HG03558 (cell line): ENCODE data around the gene SLC15A1.

Experiments
- ATAC-seq: cut with Tn5 transposase; IDR thresholded peaks from one replicate; pipeline ENCODE4 v1.9.1; 2021; ENCODE audit warnings: moderate number of reproducible peaks; ENCODE audit not compliant: unreplicated experiment; ENCODE audit errors: extremely low read depth

The SLC15A1 gene, protein sequence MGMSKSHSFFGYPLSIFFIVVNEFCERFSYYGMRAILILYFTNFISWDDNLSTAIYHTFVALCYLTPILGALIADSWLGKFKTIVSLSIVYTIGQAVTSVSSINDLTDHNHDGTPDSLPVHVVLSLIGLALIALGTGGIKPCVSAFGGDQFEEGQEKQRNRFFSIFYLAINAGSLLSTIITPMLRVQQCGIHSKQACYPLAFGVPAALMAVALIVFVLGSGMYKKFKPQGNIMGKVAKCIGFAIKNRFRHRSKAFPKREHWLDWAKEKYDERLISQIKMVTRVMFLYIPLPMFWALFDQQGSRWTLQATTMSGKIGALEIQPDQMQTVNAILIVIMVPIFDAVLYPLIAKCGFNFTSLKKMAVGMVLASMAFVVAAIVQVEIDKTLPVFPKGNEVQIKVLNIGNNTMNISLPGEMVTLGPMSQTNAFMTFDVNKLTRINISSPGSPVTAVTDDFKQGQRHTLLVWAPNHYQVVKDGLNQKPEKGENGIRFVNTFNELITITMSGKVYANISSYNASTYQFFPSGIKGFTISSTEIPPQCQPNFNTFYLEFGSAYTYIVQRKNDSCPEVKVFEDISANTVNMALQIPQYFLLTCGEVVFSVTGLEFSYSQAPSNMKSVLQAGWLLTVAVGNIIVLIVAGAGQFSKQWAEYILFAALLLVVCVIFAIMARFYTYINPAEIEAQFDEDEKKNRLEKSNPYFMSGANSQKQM

DNA sequence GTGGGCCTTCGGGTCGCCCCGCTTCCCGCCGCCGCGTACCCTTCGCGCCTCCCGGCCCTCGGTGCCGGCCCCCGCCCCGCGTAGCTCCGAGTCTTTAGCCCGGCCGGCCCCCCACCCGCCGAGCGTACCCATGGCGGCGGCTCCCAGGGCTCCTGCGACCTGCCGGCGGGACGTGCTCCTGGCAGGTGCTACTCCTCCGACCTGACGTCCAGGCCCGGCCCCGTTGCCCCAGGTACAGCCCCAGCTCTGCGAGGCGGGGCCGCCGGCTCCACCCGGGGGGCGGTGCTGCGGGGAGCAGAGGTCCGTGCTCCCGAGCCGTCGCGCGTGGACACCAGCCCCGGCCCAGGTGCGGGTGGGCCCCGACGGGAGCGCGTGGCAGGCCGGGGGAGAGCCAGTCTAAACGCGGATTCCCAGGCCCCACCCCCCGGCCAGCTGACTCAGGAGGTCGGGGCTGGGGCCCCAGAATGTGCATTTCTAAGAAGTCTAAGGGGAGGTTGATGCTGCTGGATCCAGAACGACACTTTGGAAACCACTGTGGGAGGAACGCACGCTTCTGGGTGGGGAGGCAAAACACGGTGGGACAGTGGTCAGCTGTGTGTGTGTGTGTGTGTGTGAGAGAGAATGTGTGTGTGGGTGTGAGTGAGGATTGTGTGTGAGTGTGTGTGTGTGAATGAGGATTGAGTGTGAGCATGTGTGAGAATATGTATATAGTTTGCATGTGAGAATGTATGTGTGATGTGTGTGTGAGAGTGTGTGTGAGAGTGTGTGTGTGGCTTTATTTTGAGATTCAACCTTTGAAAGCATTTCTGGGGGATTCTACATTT, at the start of gene SLC15A1:
SLC15A1 (minus strand) TSS at position 206 of the 824 bp plus-strand sequence; CDS start at position 132, 74 bp downstream.
- no peak for ATAC-seq

DNA sequence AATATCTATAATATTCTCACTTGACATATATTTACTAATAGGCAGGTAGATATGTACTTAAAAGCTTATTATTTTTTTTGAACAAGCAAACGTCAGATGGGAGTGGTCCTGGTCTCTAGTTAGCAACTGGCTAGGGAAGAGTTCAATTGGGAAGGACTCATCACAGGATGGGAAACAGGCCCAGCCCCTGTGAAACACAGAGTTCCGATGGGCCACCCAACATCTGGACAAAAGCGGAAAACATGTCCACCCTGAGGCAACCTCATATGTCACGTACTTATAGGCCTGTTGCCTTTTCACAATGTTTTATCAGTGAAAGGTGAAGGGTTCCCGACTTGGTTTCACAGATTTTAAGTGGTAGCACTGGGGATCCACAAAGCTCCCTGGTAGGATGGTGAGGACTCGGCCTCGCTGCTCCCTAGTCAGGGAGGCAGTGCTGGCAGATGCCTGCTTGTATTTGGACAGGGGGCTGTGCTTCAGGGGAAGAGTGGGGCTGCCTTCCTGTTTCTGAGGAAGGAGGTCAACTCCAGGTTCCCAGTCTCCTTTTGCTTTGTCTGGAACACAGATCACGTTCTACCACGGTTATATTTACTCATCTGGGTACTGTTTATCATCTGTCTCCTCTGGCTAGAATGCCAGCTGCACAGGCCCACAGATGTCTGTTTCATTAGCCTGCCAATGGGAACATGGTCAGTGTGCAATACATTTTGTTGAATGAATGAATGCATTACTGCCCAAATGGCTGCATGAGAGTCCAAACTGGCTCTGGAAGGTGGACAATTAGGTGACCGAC, 49.4 kb upstream of the SLC15A1 start:
- ATAC-seq, result no peak

DNA sequence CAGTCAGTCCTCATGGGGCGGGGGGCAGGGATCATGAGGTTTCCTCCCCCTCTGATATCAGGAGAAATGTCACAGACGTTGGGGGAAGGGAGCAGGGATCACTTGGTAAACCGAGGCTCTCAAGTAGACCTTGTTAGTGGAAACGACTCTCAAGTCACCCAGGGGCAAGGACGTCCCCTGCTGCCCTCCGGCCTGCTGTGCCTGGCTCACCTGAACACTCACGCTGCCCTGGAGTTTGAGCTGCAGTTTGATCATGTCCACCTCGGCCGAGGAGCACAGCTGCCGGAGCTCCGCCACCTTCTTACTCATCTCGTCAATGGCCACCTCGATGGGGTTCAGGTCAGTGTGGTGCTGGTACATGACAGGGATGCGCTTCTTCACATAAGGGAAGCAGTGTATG, 47.6 kb upstream of the SLC15A1 start:
- ATAC-seq, result no peak

DNA sequence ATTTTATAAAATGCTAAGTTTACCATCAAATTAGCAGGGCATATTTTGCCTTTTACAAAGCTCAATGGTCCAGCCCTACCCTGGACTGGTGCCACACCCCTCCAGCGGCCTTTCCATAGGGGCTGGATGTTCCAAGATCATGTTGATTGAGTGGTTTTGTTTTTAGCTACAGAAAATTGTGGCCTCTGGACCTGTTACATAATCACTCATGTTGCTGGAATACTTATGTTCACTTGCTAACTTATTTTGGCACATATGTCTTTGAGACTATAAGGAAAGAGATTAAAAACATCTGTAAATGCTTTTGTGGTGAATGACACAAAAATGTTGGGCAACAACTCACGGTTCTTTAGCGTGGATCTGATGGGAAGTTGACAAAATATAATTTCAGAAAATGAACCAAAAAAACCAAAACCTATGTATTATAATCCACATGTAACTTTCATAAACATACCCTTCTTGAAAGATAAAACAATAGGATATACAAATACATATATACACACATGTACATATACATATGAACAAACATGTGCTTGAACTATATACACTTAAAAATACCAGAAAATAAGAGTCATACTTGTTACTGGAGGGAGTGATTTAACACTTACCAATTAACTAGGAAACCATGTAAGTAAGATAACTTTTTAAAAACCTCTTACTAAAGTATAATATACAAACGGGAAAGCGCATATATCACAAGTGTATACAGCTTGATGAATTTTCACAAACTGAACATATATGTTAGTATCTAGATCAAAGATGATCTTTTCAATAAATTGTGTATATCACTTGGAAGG, 46.6 kb upstream of the SLC15A1 start:
- no peak for ATAC-seq

DNA sequence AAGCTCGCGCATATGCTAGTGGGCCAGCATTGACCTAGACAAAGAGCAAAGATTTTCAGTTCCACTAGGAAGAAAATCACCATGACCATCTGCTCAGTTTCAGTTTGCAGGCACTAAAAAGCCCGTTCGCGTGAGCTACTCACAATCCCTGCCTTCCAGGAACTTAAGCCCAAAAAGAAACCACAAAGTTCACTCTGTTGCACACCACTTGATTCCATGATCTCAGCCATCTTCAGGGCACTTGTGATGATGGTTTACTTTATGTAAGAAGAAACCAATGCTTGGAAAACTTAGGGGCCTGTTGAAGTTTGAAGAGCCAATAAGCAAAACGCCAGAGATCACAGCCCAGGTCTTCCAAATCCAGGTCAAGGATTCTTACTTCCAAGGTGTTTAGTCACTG, 45.0 kb upstream of the SLC15A1 start:
- no peak for ATAC-seq

DNA sequence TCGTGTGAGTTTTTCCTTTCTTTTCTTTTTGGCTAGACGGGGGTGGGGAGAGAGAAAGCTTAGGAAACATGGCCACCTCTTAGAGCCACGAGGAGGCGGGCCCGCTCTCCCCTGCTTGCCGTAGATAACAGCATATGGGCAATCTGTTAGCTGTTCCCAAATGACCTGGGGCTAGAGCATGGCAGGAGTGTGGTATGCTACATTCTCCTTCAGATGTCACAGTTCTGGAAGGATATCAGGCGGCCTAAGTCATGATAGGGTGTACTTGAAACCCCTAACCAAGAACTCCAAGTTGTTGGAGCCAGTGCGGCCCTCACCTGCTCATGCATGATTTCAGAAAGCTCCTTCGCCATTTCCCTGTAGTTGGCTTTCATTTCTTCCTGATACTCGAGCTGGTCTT, 44.3 kb upstream of the SLC15A1 start:
- no peak for ATAC-seq

DNA sequence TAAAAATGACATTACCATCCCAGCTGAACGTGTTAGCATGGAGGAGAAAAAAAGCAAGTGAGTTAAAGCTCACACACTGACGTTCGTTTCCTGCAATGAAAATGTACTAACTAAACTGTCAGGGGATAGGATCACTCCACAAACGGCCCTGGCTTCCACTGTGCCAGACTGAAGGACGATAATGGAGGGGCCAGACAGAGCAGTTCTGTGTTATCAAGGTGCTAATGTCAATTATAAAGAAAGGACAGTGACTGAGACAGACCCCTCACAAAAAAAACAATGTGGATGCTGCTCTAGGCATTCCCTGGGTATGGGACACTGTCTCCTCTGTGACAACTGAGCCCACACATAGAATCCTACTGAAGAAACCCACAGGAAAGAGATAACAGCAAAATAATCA, 43.7 kb upstream of the SLC15A1 start:
- no peak for ATAC-seq

DNA sequence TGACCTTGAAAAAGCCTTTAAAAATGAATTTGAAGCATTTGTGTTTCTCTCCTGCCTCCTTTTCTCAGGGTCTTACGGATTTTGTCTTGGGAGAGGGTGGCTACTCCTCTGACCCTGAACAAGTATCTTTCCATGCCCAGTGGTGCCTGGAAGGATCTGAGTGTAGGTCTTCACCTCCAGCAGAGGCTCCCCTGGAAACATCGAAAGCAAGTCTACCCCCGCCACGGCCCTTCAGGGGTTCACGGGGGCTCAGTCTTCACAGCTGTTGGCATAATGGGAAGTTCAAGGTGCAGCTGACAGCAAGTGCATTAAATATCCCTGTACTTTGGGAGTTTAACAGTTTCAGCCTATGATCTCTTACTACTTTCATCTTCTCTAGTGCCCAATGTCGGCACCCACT, 42.7 kb upstream of the SLC15A1 start:
- ATAC-seq, result no peak

DNA sequence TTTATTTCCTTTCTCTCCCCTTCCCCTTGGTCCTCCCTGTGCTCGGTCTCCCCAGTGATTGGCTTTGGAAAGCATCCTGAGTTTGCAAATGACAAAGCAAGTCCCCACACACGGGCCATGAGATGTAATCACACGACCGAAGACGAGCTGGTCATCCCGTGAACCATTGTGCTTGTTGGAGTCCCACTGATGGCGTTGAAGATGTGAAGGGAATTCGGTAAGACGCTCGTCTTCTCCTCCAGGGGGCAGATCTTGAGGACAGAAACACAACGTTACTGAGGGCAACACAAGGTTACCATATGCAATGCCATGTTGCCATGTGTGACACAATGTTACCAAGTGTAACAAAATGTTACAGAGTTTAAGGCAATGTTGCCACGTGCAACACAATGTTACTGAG, 42.0 kb upstream of the SLC15A1 start:
- ATAC-seq, result no peak

DNA sequence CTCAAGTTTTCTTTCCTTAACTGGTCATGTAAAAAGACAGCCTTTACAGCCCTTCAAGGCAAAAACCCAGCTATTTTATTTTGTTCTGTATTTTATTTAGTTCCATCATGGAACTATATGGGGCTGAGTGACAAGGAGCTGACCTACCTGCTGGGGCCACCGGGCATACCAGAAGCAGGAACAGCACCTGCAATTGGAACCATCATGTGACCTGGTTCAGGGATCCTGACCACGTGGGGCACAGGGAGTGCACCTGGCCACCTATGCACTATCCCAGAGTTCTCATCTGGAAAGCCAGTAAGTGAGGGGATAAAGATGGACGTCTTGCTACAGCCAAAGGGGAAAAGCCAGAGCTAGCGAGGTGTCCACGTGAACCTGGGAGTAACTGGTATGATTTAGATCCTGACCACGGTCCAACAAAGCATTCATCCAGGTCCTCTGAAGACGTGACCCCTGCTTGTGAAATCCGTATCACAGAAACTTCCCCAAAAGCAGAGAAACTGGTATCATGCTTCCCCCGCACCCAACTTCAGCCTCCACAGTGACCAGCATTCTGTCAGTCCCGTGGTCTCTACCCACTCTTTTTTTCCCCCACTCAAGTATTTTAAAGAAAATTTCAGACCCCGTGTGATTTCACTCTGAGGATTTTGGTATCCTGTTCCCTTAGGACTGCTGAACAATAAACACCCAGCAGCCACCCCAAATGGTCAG, 40.5 kb upstream of the SLC15A1 start:
- ATAC-seq, result no peak

DNA sequence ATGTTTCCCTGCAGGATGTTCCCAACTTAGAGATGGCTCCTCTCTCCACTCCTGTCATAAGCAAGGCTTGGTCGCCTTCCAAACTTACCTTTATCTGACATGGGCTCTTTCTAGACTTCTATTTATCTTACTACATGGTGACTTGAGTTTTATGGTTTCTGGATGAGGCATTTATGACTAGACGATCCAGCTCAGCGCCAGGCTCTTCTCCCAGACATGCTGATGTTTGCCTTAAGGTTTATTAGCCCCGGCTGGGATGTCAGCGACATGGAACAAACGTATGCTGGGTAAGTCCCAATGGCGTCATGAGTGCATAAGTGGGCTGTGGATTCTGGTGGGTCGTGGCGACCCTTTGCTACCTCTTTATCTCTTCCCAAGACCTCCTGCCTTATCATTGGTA, 39.8 kb upstream of the SLC15A1 start:
- ATAC-seq, result no peak

DNA sequence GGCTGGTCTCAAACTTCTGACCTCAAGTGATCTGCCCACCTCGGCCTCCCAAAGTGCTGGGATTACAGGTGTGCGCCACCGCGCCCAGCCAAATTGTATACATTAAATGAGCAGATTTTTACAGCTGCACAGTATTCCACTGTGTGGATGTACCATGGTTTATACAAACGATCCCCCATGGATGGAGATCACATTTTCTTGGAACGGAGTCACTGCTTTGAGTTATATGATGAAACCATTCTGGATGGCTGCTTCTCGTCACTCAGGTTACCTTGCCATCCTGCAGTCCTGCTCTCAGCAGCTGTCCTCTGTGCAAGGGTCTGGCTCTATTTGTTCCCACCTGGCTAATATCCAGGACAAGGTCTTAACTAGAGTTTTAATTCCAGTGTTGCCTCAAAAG, 39.1 kb upstream of the SLC15A1 start:
- ATAC-seq, result no peak

DNA sequence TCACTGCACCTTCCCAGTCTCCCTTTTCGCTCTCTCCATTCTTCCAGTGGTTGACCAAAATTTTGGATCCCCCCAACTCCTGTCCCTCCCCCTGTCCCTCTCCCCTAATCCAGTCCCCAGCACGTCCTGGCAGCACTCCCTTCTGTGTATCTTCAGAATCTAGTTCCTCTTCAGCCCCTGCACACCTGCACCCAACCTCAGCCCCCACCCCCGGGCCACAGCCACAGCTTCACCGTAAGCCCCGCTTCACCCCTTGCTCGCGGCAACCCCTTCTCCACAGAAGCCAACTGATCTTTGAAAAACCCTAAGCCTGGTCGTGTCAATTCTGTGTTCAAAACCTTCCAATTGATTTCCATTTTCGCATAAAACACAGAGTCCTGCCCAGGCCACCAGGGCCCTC, 35.5 kb upstream of the SLC15A1 start:
- no peak for ATAC-seq

DNA sequence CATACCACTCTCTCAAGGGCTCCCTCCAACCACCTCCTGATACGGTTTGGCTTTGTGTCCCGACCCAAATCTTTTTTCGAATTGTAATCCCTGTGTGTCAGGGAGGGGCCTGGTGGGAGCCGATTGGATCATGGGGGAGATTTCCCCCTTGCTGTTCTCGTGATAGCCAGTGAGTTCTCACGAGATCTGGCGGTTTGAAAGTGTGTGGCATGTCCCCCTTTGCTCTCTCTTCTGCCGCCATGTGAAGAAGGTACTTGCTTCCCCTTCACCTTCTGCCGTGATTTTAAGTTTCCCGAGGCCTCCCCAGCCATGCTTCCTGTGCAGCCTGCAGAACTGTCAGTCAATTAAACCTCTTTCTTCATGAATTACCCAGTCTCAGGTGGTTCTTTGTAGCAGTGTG, 34.7 kb upstream of the SLC15A1 start:
- no peak for ATAC-seq

DNA sequence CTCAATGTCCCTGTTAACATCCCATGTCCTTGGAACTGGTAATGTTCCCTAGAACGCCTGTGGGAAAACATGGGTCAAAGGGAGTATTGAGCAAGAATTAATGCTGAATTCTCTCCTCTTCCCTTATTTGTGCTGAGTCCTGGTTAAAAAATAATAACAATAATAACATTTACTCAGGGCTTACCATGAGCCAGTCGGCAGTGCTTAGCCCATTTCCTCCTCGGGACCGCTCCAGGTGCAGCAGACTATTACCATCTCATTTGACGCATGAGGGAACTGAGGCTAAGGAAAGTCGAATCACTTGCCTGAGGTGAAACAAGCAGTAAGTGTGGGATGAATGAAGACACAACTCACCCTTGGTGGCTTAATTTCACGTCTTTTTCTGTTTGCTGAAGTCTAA, 33.6 kb upstream of the SLC15A1 start:
- ATAC-seq, result no peak

DNA sequence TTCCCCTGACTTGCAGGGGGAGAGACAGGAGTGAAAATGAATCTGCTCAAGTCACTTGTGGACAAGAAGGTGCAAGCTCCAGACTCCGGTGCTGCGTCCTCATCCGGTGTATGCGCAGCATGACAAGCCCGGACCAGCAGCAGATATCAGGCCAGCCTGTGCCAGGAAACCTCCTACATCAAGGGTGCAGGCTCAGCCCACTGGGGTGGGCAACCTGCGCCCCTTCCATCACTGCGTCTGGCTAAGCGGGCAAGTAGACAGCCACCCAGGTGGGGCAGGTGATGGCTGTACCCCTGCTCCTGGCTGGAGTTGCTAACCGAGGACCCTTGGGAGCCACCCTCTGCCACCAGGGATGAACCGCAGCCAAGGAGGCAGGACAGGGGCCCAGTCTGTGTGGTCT, 32.9 kb upstream of the SLC15A1 start:
- no peak for ATAC-seq

DNA sequence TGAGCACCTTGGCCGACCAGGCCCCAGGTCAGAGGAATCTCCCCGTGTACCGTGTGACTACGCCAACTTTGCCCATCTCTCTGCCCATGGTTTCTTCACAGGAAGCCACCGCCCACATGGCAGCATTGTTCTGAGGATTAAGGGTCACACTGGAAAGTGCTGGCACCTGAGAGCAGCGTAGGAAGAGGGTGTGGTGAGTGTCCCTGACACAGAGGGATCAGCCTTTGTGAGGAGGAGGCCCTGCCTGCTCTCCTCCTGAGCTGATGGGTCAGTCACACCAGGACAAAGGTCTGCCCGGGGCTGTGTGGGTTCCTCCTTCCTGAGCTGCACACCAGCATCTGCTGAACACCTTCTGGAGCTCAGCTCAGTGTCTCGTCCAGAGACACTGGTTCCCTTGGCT, 32.2 kb upstream of the SLC15A1 start:
- ATAC-seq, result no peak

DNA sequence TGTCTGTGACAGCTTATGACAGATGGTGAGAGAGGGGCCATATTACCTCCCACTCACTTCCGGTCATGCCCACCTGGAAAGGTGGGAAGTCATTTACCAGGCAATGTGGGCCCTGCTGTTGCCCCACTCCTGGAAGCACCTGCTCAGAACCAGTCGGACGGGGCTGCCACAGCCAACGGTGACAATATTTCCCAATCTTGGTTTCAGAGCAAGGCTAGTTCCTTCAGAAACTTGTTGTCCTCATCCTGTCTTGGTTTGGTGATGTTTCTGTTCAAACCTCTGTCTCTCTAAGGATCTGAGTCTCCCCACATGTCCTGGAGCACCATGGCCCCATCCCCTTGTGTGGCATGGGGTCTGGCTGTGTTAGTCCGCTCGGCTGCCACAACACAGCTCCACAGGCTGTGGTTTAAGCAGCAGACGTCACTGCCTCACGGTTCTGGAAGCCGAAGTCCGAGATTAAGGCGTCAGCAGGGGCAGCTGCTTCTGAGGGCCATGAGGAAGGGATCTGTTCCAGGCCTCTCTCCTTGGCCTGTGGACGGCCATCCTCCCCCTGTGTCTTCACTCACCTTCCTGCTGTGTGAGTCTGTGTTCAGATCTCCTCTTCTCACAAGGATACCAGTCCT, 31.5 kb upstream of the SLC15A1 start:
- no peak for ATAC-seq
